GM12878 (cell line): ENCODE data around the gene KCND2. TPM values are rescaled to one million over a fixed set of nuclear protein-coding genes. Genes with fewer than 3 reads are reported as not detected.

Source experiments
- ATAC-seq: fragments of 200-7000 bp; cut with Tn5 transposase; 3 replicates; pipeline ENCODE4 v1.9.1; 2020; ENCODE audit warnings: mild to moderate bottlenecking, moderate library complexity
- BruUV-seq: library from RNA; stranded (reverse); fragments of 400-500 nt; replicated peaks from 2 replicates; lab custom pipeline; 2021; lab: Mats Ljungman, UMichigan
- CTCF ChIA-PET: fragments of 300-600 bp; sonication (Branson Sonifier 250); formaldehyde crosslinking; extraction: SDS; loops from one replicate; lab custom pipeline; 2021; ENCODE audit warnings: inconsistent platforms; lab: Yijun Ruan, JAX
- POLR2A ChIA-PET: fragments of 350-600 bp; formaldehyde crosslinking; extraction: SDS; loops from one replicate; lab custom pipeline; 2021; ENCODE audit warnings: inconsistent platforms; lab: Charles Lee
- RAD21 ChIA-PET: fragments of 300-600 bp; sonication (Branson Sonifier 250); formaldehyde crosslinking; loops from one replicate; lab custom pipeline; 2023; ENCODE audit warnings: antibody characterized with exemption; ENCODE audit not compliant: unreplicated experiment; lab: Charles Lee
- SMC1A ChIA-PET: fragments of 300-600 bp; sonication (Branson Sonifier 250); formaldehyde crosslinking; loops from one replicate; lab custom pipeline; 2023; ENCODE audit not compliant: unreplicated experiment, uncharacterized antibody; lab: Charles Lee
- DNase-seq: peaks from one replicate; pipeline ENCODE4 v3.0.0-alpha.2; 2011; ENCODE audit warnings: low read depth, low spot score
- FAIRE-seq: peaks from 3 replicates; lab custom pipeline; 2011; peaks lifted over from hg19 to GRCh38; lab: Jason Lieb, UNC
- H2AFZ ChIP-seq: 2 replicates; pipeline ENCODE4 v1.6.0; 2011; ENCODE audit warnings: low read depth, low read length, control low read depth; ENCODE audit not compliant: control insufficient read depth
- H3K27ac ChIP-seq: 2 replicates; pipeline ENCODE4 v1.5.1; 2011; ENCODE audit warnings: control low read depth; ENCODE audit not compliant: control insufficient read depth, insufficient read depth
- H3K27me3 ChIP-seq, 2 experiments: replicated peaks in 1 of 2; 2 replicates each; pipeline versions ENCODE4 v1.6.0 to v1.6.1; 2011; ENCODE audit warnings: low read length in 1 of 2; ENCODE audit not compliant: control insufficient read depth in 2 of 2, insufficient read depth in 2 of 2
- H3K36me3 ChIP-seq, 2 experiments: 2 replicates each; pipeline ENCODE4 v1.5.1; 2011; ENCODE audit warnings: low read length in 1 of 2; ENCODE audit not compliant: control insufficient read depth in 2 of 2, insufficient read depth in 2 of 2
- H3K4me1 ChIP-seq: 2 replicates; pipeline ENCODE4 v1.6.1; 2011; ENCODE audit warnings: mild to moderate bottlenecking, low read length, moderate library complexity, mixed read lengths; ENCODE audit not compliant: control insufficient read depth, insufficient read depth
- H3K4me2 ChIP-seq: 2 replicates; pipeline ENCODE4 v1.6.0; 2011; ENCODE audit warnings: control low read depth; ENCODE audit not compliant: control insufficient read depth, insufficient read depth
- H3K4me3 ChIP-seq: fragments of 200-600 bp; sonication (generic); 2 replicates; pipeline ENCODE4 v1.5.1; 2016
- H3K79me2 ChIP-seq: 2 replicates; pipeline ENCODE4 v1.6.0; 2011; ENCODE audit warnings: low read length; ENCODE audit not compliant: control insufficient read depth, insufficient read depth
- H3K9ac ChIP-seq: 2 replicates; pipeline ENCODE4 v1.8.0; 2011; ENCODE audit warnings: low read length, control low read depth, mixed read lengths; ENCODE audit not compliant: control insufficient read depth, insufficient read depth
- H3K9me3 ChIP-seq: replicated peaks from 3 replicates; pipeline ENCODE4 v1.5.1; 2011; ENCODE audit warnings: mild to moderate bottlenecking, low read length; ENCODE audit not compliant: control insufficient read depth, insufficient read depth
- H4K20me1 ChIP-seq: 2 replicates; pipeline ENCODE4 v1.6.0; 2011; ENCODE audit not compliant: control insufficient read depth, insufficient read depth
- ASH2L ChIP-seq: fragments of 300-600, 200-600 bp; sonication (generic); IDR thresholded peaks from 2 replicates; pipeline ENCODE4 v1.6.1; 2017; ENCODE audit warnings: low read depth, mild to moderate bottlenecking, borderline replicate concordance
- BMI1 ChIP-seq: fragments of 450-650 bp; IDR thresholded peaks from 2 replicates; pipeline ENCODE4 v1.6.1; 2016; ENCODE audit warnings: mild to moderate bottlenecking, moderate library complexity, borderline replicate concordance
- BRCA1 ChIP-seq: IDR thresholded peaks from 2 replicates; pipeline ENCODE4 v1.6.1; 2011; ENCODE audit warnings: low read depth, low read length, improper control_type of control experiment
- CBX3 ChIP-seq: fragments of 200-600 bp; sonication (generic); IDR thresholded peaks from 2 replicates; pipeline ENCODE4 v1.6.1; 2016; ENCODE audit warnings: low read depth, borderline replicate concordance
- DPF2 ChIP-seq: fragments of 450-650 bp; IDR thresholded peaks from 2 replicates; pipeline ENCODE4 v1.6.1; 2017; ENCODE audit warnings: mild to moderate bottlenecking
- KDM1A ChIP-seq: fragments of 200-600 bp; sonication (generic); IDR thresholded peaks from 2 replicates; pipeline ENCODE4 v1.6.1; 2016; ENCODE audit warnings: borderline replicate concordance
- NFYA ChIP-seq: IDR thresholded peaks from 2 replicates; pipeline ENCODE4 v1.6.1; 2011; ENCODE audit warnings: low read depth, mild to moderate bottlenecking, low read length, improper control_type of control experiment, borderline replicate concordance
- PML ChIP-seq: IDR thresholded peaks from 2 replicates; pipeline ENCODE4 v1.6.1; 2012; ENCODE audit warnings: low read length, inconsistent platforms
- POLR2AphosphoS2 ChIP-seq: IDR thresholded peaks from 2 replicates; pipeline ENCODE4 v1.6.1; 2011; ENCODE audit warnings: low read depth, mild to moderate bottlenecking, low read length, improper control_type of control experiment, moderate library complexity
- SMAD5 ChIP-seq: IDR thresholded peaks from 2 replicates; pipeline ENCODE4 v1.6.1; 2016; ENCODE audit warnings: antibody characterized with exemption, low read depth
- SREBF1 ChIP-seq: IDR thresholded peaks from 2 replicates; pipeline ENCODE4 v1.6.1; 2012; ENCODE audit warnings: mild to moderate bottlenecking, low read length
- WRNIP1 ChIP-seq: IDR thresholded peaks from 2 replicates; pipeline ENCODE4 v1.6.1; 2011; ENCODE audit warnings: low read depth, low read length, improper control_type of control experiment, borderline replicate concordance
- YY1 ChIP-seq: IDR thresholded peaks from 2 replicates; pipeline ENCODE4 v1.6.1; 2011; ENCODE audit warnings: low read depth, mild to moderate bottlenecking, low read length
- WGBS: methylation state at CpG from one replicate; pipeline ENCODE4 v1.1.6; 2016; ENCODE audit warnings: low lambda C conversion rate; ENCODE audit not compliant: insufficient replicate concordance, insufficient coverage; ENCODE audit errors: missing lambda C conversion rate; 5-methylcytosine and 5-hydroxymethylcytosine counted together
- in situ Hi-C: fragments of 300-500 bp; cut with MboI; formaldehyde crosslinking; loops from 9 replicates; pipeline ENCODE4 v1.14.3; 2018; ENCODE audit warnings: mixed read lengths
- intact Hi-C: fragments of 100-400 bp; cut with micrococcal nuclease; formaldehyde crosslinking; loops from one replicate; pipeline ENCODE4 v1.14.2; 2022; ENCODE audit not compliant: unreplicated experiment
- polyA plus RNA-seq, 11 experiments: library from polyadenylated mRNA; depleted of rRNA in 4 of 11; unstranded in 6 of 11; stranded (reverse) in 5 of 11; fragments of >200 nt; fragmentation: Nextera tagmentation in 4 of 11; fragmentation: Illumina TruSeq in 1 of 11; extraction: Ambion mirVana in 4 of 11; extraction: Trizol in 1 of 11; gene quantifications; 1 replicate in 1 of 11; 2 replicates in 10 of 11; pipeline versions ENCODE4 v1.2.1 to v1.2.3, GENCODE V29; 2011 to 2016; ENCODE audit warnings: inconsistent platforms in 2 of 11, missing spikeins in 2 of 11, low read depth in 1 of 11
- total RNA-seq, 4 experiments: library from RNA; depleted of rRNA in 3 of 4; stranded (reverse); fragments of >200 nt in 3 of 4; fragmentation: Illumina TruSeq in 1 of 4; extraction: Trizol in 1 of 4; gene quantifications; 2 replicates each; pipeline versions ENCODE4 v1.2.1 to v1.2.3, GENCODE V29; 2013 to 2021
- TF ChIP-seq, protein P1 (sequence below): fragments of 450-650 bp; IDR thresholded peaks from 2 replicates; pipeline ENCODE4 v1.6.1; 2016; ENCODE audit warnings: mild to moderate bottlenecking

KCND2 gene
- total and polyA plus RNA-seq, 10 of the 15 experiments (the other 5 are each of a cell fraction or from before 2014, with no cell fraction given), result 3.6 to 22.3 (median 6.3) TPM

DNA sequence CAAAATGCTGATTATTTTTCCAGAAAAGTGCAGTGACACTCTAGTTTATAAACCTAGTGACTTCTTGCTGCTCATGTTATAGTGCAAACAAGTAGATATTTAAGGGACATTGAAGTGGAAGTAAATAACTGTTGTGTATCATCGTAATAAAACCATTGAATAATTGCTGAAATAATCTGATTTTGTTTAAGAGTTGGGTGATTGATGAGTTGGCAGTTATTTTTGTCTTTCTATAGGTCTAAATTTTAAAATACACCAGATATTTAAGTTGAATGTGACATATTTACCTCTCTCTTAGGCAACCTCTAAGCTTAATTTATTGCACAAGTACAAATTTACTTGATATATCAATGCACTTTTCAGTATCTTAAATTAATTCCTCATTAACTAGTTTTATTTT, 392.1 kb downstream of the KCND2 start:
- no TSS peak for BruUV-seq

DNA sequence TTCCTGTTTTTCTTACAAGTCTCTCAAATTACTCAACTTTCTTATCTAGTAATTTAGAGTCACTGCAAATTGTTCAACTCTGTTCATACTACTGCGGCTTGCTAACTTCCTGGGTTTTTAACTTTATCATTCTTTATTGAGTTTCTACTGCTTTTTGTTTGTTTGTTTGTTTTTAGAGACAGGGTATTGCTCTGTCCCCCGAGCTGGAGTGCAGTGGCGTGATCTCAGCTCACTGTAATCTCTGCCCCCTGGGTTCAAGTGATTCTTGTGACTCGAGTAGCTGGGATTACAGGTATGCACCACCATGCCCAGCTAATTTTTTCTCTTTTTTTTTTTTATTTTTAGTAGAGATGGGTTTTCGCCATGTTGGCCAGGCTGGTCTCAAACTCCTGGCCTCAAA, 402.1 kb downstream of the KCND2 start:
- H3K9ac ChIP-seq, result no peak overlapping the region
- ChIA-PET CTCF (no interaction called here), POLR2A (interaction anchor here (1.0 kb wide), 1 partner anchor 111 kb away, joined by 3 read pairs; no protein-coding TSS in a partner anchor), SMC1A (interaction anchor here (0.6 kb wide), 1 partner anchor 742 kb away, joined by 3 read pairs; no protein-coding TSS in a partner anchor), RAD21 (no interaction called here)
- intact Hi-C loops (no loop called here), in situ Hi-C loops (no loop called here)
- no peaks in the 10 kb centered on the region for H3K36me3 ChIP-seq
- no peaks in the 10 kb centered on the region for H3K79me2 ChIP-seq
- no peak overlapping the region for H3K4me2 ChIP-seq
- BruUV-seq, result no TSS peak
- H3K4me3 ChIP-seq, result no peak overlapping the region
- H2AFZ ChIP-seq, result no peak overlapping the region
- FAIRE-seq (no peak), DNase-seq (no peak), ATAC-seq (no peak)
- H4K20me1 ChIP-seq, result no peaks in the 10 kb centered on the region
- WGBS, result 18% methylated on average over 5 of the region's 5 CpGs
- no peak overlapping the region for H3K27ac ChIP-seq
- TF ChIP-seq PML (no peak), BRCA1 (no peak), SREBF1 (no peak), SMAD5 (no peak), KDM1A (no peak), POLR2AphosphoS2 (no peak), YY1 (no peak), NFYA (no peak), DPF2 (no peak)
- no peaks in the 10 kb centered on the region for H3K4me1 ChIP-seq
- no peaks in the 10 kb centered on the region for H3K27me3 ChIP-seq
- no peaks in the 10 kb centered on the region for H3K9me3 ChIP-seq

More for the DNA sequence above, 392.1 kb downstream of the KCND2 start:
- no peak for FAIRE-seq
- Histone ChIP-seq H3K4me3 (no peak overlapping the region), H3K36me3 (no peaks in the 10 kb centered on the region), H3K27me3 (no peaks in the 10 kb centered on the region), H2AFZ (no peak overlapping the region), H4K20me1 (no peaks in the 10 kb centered on the region), H3K4me1 (no peaks in the 10 kb centered on the region), H3K4me2 (no peak overlapping the region), H3K9ac (no peak overlapping the region), H3K9me3 (no peaks in the 10 kb centered on the region), H3K79me2 (no peaks in the 10 kb centered on the region), H3K27ac (no peak overlapping the region)
- intact Hi-C loops, result no loop called here
- RAD21 ChIA-PET, result no interaction called here
- 0% methylated on average over 1 of the region's 1 CpG for WGBS
- SMC1A ChIA-PET, result no interaction called here
- in situ Hi-C loops, result no loop called here
- TF ChIP-seq ASH2L (no peak), SREBF1 (no peak), BMI1 (no peak), CBX3 (no peak), WRNIP1 (no peak)
- TF ChIP-seq, protein P1, sequence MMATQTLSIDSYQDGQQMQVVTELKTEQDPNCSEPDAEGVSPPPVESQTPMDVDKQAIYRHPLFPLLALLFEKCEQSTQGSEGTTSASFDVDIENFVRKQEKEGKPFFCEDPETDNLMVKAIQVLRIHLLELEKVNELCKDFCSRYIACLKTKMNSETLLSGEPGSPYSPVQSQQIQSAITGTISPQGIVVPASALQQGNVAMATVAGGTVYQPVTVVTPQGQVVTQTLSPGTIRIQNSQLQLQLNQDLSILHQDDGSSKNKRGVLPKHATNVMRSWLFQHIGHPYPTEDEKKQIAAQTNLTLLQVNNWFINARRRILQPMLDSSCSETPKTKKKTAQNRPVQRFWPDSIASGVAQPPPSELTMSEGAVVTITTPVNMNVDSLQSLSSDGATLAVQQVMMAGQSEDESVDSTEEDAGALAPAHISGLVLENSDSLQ, result no peak
- DNase-seq, result no peak
- POLR2A ChIA-PET, result no interaction called here
- ATAC-seq, result no peak
- CTCF ChIA-PET, result no interaction called here
